HepG2 (cell line): ENCODE data around the gene NOL4L. TPM values are rescaled to one million over a fixed set of nuclear protein-coding genes. Genes with fewer than 3 reads are reported as not detected.

Experiments used
- ELF4 ChIP-seq: sonication (generic); formaldehyde crosslinking; IDR thresholded peaks from 2 replicates; pipeline ENCODE4 v1.5.0; 2020; ENCODE audit warnings: missing genetic modification reagents, mild to moderate bottlenecking, moderate library complexity, borderline replicate concordance
- HOMEZ ChIP-seq: IDR thresholded peaks from 2 replicates; pipeline ENCODE4 v1.6.1; 2016; ENCODE audit warnings: low read depth
- MAF1 ChIP-seq: sonication (generic); formaldehyde crosslinking; IDR thresholded peaks from 2 replicates; pipeline ENCODE4 v1.5.0; 2020; ENCODE audit warnings: missing genetic modification reagents, borderline replicate concordance
- MIXL1 ChIP-seq: IDR thresholded peaks from 2 replicates; pipeline ENCODE4 v1.6.1; 2016
- NRL ChIP-seq: sonication (generic); formaldehyde crosslinking; IDR thresholded peaks from 2 replicates; pipeline ENCODE4 v1.5.0; 2020; ENCODE audit warnings: missing genetic modification reagents, mild to moderate bottlenecking, moderate library complexity, borderline replicate concordance
- PHF5A ChIP-seq: IDR thresholded peaks from one replicate; pipeline ENCODE4 v1.6.1; 2018; ENCODE audit warnings: low read depth, missing genetic modification reagents; ENCODE audit not compliant: unreplicated experiment
- RXRA ChIP-seq: sonication (generic); formaldehyde crosslinking; IDR thresholded peaks from 2 replicates; pipeline ENCODE4 v1.5.1; 2020; ENCODE audit warnings: missing genetic modification reagents
- SAP130 ChIP-seq: IDR thresholded peaks from 2 replicates; pipeline ENCODE4 v1.6.1; 2016; ENCODE audit warnings: low read depth
- TARDBP ChIP-seq: sonication (generic); formaldehyde crosslinking; IDR thresholded peaks from 2 replicates; pipeline ENCODE4 v1.8.0; 2022; ENCODE audit warnings: mild to moderate bottlenecking, missing genetic modification reagents
- ZBTB7A ChIP-seq: sonication (generic); formaldehyde crosslinking; IDR thresholded peaks from 2 replicates; pipeline ENCODE4 v1.8.0; 2022; ENCODE audit warnings: mild to moderate bottlenecking, missing genetic modification reagents
- ZC3H4 ChIP-seq: sonication (generic); formaldehyde crosslinking; IDR thresholded peaks from 2 replicates; pipeline ENCODE4 v1.4.0; 2020; ENCODE audit warnings: missing genetic modification reagents, borderline replicate concordance
- ZFYVE20 ChIP-seq: sonication (generic); formaldehyde crosslinking; IDR thresholded peaks from 2 replicates; pipeline ENCODE4 v1.8.0; 2023; ENCODE audit warnings: low read depth, mild to moderate bottlenecking, moderate library complexity, missing genetic modification reagents, borderline replicate concordance
- ZNF30 ChIP-seq: sonication (generic); formaldehyde crosslinking; IDR thresholded peaks from 2 replicates; pipeline ENCODE4 v1.5.0; 2020; ENCODE audit warnings: mild to moderate bottlenecking, missing genetic modification reagents
- ZNF337 ChIP-seq: sonication (generic); formaldehyde crosslinking; IDR thresholded peaks from 2 replicates; pipeline ENCODE4 v1.5.1; 2020; ENCODE audit warnings: missing genetic modification reagents, low read depth, mild to moderate bottlenecking, borderline replicate concordance
- ZNF367 ChIP-seq: sonication (generic); formaldehyde crosslinking; IDR thresholded peaks from 2 replicates; pipeline ENCODE4 v1.4.0; 2020; ENCODE audit warnings: missing genetic modification reagents, borderline replicate concordance
- ZNF678 ChIP-seq: sonication (generic); formaldehyde crosslinking; IDR thresholded peaks from 2 replicates; pipeline ENCODE4 v1.4.0; 2020; ENCODE audit warnings: mild to moderate bottlenecking, missing genetic modification reagents
- polyA plus RNA-seq, 8 experiments: library from polyadenylated mRNA; depleted of rRNA in 3 of 8; stranded (reverse) in 7 of 8; unstranded in 1 of 8; fragments of >200 nt; fragmentation: Illumina TruSeq in 4 of 8; extraction: Trizol in 4 of 8; gene quantifications; 2 replicates each; pipeline versions ENCODE4 v1.2.1 to v1.2.3, GENCODE V29; 2011 to 2016; ENCODE audit warnings: low read depth in 4 of 8, missing spikeins in 1 of 8, mixed read lengths in 1 of 8; ENCODE audit not compliant: insufficient read depth in 1 of 8
- total RNA-seq, 5 experiments: library from RNA; depleted of rRNA; stranded (reverse); fragments of >200 nt; fragmentation: Illumina TruSeq; extraction: Trizol; gene quantifications; 2 replicates each; pipeline ENCODE4 v1.2.3, GENCODE V29; 2016; ENCODE audit warnings: low read depth in 1 of 5
- TF ChIP-seq, protein P1 (sequence below): sonication (generic); formaldehyde crosslinking; IDR thresholded peaks from 2 replicates; pipeline ENCODE4 v1.5.0; 2020; ENCODE audit warnings: missing genetic modification reagents
- TF ChIP-seq, protein P2 (sequence below): sonication (generic); formaldehyde crosslinking; conservative IDR thresholded peaks from 2 replicates; pipeline ENCODE4 v1.8.1; 2023; ENCODE audit warnings: missing genetic modification reagents
- TF ChIP-seq, protein P3 (sequence below): sonication (generic); formaldehyde crosslinking; IDR thresholded peaks from 2 replicates; pipeline ENCODE4 v1.4.0; 2020; ENCODE audit warnings: missing genetic modification reagents; ENCODE audit errors: not compliant biosample characterization
- TF ChIP-seq, protein P4 (sequence below): IDR thresholded peaks from 2 replicates; pipeline ENCODE4 v1.6.1; 2012; ENCODE audit warnings: low read depth, low read length, improper control_type of control experiment
- TF ChIP-seq, protein P5 (sequence below): sonication (generic); formaldehyde crosslinking; IDR thresholded peaks from 2 replicates; pipeline ENCODE4 v1.4.0; 2020; ENCODE audit warnings: missing genetic modification reagents

NOL4L gene
- total and polyA plus RNA-seq, 2 of the 13 experiments (the other 11 are each of a cell fraction or from before 2014, with no cell fraction given): 16.6 to 35.4 TPM

DNA sequence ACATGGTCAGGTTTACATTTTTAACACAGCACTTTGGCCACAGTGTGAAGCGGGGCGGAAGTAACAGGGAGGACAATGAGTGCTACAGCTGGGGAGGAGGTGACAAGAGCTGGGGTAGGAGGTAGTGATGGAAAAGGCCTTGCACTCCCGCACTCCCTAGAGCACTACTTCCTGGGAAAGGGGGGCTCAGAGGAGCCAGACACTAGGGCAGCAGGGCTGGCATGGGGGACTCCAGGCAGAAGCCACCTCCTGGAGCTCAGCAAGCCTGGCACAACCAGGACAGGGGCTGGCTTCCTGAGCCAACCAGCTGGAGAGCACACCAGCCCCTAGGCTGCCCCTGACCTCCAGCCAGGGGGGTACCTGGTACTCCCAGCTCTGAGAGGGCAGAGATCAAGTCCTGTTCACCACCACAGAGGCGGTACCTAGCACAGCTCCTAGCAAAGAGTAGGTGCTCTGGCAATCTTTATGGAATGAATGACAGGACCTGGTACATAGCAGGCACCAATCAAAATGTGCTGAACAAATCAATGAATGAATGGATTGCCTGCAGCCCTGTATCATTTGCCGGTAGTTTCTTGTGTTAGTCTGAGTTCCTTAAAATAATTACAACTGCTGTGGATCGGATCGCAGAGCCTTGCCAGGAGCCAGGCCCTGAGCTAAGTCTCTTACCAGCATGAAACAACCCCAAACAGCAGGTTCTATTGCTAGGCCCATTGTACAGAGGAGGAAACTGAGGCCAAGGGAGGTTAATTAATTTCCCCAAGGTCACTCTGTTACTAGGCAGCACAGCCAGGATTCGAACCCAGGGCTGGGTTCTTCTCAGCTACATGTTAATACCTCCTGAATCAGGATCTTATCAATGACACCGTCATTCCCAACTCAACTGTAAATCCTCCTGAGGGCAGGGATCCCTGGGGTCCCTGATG lies 15.5 kb downstream of the NOL4L start (continued):
- TF ChIP-seq, protein P1, sequence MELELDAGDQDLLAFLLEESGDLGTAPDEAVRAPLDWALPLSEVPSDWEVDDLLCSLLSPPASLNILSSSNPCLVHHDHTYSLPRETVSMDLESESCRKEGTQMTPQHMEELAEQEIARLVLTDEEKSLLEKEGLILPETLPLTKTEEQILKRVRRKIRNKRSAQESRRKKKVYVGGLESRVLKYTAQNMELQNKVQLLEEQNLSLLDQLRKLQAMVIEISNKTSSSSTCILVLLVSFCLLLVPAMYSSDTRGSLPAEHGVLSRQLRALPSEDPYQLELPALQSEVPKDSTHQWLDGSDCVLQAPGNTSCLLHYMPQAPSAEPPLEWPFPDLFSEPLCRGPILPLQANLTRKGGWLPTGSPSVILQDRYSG (CRISPR knock-in tag): no peak
- TF ChIP-seq, protein P2, sequence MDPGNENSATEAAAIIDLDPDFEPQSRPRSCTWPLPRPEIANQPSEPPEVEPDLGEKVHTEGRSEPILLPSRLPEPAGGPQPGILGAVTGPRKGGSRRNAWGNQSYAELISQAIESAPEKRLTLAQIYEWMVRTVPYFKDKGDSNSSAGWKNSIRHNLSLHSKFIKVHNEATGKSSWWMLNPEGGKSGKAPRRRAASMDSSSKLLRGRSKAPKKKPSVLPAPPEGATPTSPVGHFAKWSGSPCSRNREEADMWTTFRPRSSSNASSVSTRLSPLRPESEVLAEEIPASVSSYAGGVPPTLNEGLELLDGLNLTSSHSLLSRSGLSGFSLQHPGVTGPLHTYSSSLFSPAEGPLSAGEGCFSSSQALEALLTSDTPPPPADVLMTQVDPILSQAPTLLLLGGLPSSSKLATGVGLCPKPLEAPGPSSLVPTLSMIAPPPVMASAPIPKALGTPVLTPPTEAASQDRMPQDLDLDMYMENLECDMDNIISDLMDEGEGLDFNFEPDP (CRISPR knock-in tag): 0 out of 2 replicates have a peak, but pooled peaks have one; percentile 57
- TF ChIP-seq, protein P3, sequence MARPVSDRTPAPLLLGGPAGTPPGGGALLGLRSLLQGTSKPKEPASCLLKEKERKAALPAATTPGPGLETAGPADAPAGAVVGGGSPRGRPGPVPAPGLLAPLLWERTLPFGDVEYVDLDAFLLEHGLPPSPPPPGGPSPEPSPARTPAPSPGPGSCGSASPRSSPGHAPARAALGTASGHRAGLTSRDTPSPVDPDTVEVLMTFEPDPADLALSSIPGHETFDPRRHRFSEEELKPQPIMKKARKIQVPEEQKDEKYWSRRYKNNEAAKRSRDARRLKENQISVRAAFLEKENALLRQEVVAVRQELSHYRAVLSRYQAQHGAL (CRISPR knock-in tag): no peak
- TF ChIP-seq ZC3H4 (no peak), ZBTB7A (peak; percentile 74; the same call in 1 of the 2 replicates), MIXL1 (CRISPR knock-in tag) (no peak; the same call in 1 of the 2 replicates), ZNF30 (CRISPR knock-in tag) (no peak), TARDBP (peak; percentile 23; the same call in 1 of the 2 replicates), ELF4 (CRISPR knock-in tag) (no peak), HOMEZ (CRISPR knock-in tag) (no peak), RXRA (CRISPR knock-in tag) (peak; percentile 62; the same call in 1 of the 2 replicates), ZNF678 (CRISPR knock-in tag) (no peak), ZNF367 (CRISPR knock-in tag) (no peak), SAP130 (CRISPR knock-in tag) (no peak; the same call in 1 of the 2 replicates), ZNF337 (no peak), MAF1 (CRISPR knock-in tag) (no peak), ZFYVE20 (CRISPR knock-in tag) (no peak), NRL (CRISPR knock-in tag) (0 out of 2 replicates have a peak, but pooled peaks have one; percentile 16), PHF5A (CRISPR knock-in tag) (no peak)
- TF ChIP-seq, protein P4, sequence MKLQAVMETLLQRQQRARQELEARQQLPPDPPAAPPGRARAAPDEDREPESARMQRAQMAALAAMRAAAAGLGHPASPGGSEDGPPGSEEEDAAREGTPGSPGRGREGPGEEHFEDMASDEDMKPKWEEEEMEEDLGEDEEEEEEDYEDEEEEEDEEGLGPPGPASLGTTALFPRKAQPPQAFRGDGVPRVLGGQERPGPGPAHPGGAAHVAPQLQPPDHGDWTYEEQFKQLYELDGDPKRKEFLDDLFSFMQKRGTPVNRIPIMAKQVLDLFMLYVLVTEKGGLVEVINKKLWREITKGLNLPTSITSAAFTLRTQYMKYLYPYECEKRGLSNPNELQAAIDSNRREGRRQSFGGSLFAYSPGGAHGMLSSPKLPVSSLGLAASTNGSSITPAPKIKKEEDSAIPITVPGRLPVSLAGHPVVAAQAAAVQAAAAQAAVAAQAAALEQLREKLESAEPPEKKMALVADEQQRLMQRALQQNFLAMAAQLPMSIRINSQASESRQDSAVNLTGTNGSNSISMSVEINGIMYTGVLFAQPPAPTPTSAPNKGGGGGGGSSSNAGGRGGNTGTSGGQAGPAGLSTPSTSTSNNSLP: no peak
- TF ChIP-seq, protein P5, sequence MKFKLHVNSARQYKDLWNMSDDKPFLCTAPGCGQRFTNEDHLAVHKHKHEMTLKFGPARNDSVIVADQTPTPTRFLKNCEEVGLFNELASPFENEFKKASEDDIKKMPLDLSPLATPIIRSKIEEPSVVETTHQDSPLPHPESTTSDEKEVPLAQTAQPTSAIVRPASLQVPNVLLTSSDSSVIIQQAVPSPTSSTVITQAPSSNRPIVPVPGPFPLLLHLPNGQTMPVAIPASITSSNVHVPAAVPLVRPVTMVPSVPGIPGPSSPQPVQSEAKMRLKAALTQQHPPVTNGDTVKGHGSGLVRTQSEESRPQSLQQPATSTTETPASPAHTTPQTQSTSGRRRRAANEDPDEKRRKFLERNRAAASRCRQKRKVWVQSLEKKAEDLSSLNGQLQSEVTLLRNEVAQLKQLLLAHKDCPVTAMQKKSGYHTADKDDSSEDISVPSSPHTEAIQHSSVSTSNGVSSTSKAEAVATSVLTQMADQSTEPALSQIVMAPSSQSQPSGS (CRISPR knock-in tag): no peak
